Adrenal gland (tissue), 5 donors: ENCODE measurements around the gene TMEM191B.
"Not testable (repeated sequence)": the region's sequence is repeated elsewhere in the genome, so short reads cannot be mapped to it uniquely, and the experiment has no call there.

ENCODE experiments used
- POLR2A ChIP-seq, 2 donors: fragments of 450-650 bp; IDR thresholded peaks; one replicate each; pipeline ENCODE4 v1.6.1; 2017; ENCODE audit warnings: antibody characterized with exemption in 2 of 2, mild to moderate bottlenecking in 2 of 2, moderate library complexity in 1 of 2
- TF ChIP-seq, protein P1 (sequence below), 6 experiments: fragments of 450-650 bp in 4 of 6; fragments of 200-600 bp in 2 of 6; sonication (generic) in 1 of 6; IDR thresholded peaks; 1 replicate in 5 of 6; 2 replicates in 1 of 6; pipeline versions ENCODE4 v1.5.1 to v1.8.0; 2016 to 2021; ENCODE audit warnings: antibody characterized with exemption in 6 of 6, mild to moderate bottlenecking in 2 of 6, moderate library complexity in 1 of 6
- donor health status: DM: no; HTN: no; CAD: no.

DNA sequence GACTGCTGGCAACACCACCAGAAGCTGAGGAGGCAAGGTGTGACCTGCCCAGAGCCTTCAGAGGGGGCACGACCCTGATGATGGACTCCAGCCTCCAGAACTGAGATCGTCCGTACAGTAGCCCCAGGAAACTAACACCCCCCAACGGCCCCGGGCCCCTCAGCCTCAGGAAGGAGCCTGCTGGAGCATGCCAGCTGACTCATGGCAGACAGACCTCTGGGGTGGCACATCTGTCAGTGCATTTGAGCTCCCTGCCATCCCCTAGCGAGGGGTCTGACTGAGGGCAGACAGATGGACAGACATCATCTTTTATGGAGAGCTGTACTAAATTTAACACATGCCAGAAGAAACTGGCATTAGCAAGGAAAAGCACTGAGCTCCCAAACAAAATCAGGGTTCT is 12.4 kb downstream of the TMEM191B start:
- TF ChIP-seq, protein P1, sequence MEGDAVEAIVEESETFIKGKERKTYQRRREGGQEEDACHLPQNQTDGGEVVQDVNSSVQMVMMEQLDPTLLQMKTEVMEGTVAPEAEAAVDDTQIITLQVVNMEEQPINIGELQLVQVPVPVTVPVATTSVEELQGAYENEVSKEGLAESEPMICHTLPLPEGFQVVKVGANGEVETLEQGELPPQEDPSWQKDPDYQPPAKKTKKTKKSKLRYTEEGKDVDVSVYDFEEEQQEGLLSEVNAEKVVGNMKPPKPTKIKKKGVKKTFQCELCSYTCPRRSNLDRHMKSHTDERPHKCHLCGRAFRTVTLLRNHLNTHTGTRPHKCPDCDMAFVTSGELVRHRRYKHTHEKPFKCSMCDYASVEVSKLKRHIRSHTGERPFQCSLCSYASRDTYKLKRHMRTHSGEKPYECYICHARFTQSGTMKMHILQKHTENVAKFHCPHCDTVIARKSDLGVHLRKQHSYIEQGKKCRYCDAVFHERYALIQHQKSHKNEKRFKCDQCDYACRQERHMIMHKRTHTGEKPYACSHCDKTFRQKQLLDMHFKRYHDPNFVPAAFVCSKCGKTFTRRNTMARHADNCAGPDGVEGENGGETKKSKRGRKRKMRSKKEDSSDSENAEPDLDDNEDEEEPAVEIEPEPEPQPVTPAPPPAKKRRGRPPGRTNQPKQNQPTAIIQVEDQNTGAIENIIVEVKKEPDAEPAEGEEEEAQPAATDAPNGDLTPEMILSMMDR (IDR thresholded peaks at IDR 0.05): not testable (repeated sequence)
- TF ChIP-seq POLR2A (IDR thresholded peaks at IDR 0.05): not testable (repeated sequence)
